GM18873 (cell line): ENCODE data around the gene RTN4RL2.
"Not testable (repeated sequence)": the region's sequence is repeated elsewhere in the genome, so short reads cannot be mapped to it uniquely, and the experiment has no call there.

Experiments used
- ATAC-seq: cut with Tn5 transposase; IDR thresholded peaks from one replicate; pipeline ENCODE4 v1.9.1; 2021; ENCODE audit warnings: mild to moderate bottlenecking, moderate library complexity, moderate number of reproducible peaks; ENCODE audit not compliant: unreplicated experiment, low FRiP score

The RTN4RL2 gene

GRCh38 chr11:57432149-57432561 is 28.2 kb upstream of the RTN4RL2 start:
- ATAC-seq, result no peak

- no peak for ATAC-seq
These were observed 27.6 kb upstream of the RTN4RL2 start for GRCh38 chr11:57432714-57433163.

- ATAC-seq, result no peak
These were observed 25.4 kb upstream of the RTN4RL2 start for GRCh38 chr11:57434640-57435546.

GRCh38 chr11:57436031-57436430 is 24.3 kb upstream of the RTN4RL2 start:
- no peak for ATAC-seq

DNA sequence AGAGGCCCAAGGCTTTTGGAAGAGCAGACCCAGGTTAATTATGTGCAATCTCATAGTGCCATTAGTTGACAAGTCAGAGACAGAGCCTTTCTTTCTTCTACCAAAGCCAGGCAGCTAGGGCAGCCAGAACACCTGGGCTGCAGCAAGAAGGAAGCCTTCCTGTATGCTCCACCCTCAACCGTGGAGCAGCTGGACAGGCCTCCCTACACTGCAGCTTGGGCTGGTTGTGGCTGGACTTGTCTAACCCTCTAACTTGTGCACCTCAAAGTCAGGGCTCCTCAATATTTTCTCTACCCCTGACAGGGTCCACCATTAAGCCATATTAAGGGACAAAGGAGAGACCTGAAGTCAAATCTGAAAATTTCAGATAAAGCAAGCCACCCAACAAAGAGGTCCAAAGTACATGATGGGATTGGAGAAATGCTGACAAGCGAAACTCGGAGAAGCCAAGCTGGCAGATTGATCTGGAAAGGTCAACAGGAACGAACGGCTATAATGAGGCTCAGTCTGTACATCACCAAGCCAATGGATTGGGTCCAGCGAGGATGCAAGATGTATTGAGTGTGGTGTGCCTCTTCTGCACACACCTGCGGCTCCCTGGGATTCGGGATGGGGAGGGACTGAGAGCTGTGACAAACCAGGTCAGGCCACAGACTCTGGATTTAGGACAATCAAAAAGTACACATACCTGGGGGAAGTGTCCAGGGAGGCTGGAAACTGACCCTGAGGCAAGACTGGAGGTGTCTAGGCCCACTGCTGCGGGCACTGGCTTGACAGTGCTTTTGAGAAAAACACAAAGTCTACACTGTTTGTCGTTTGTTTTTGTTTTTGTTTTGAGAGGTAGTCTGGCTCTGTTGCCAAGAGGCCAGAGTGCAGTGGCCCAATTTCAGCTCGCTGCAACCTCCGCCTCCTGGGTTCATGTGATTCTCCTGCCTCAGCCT is 21.7 kb upstream of the RTN4RL2 start:
- ATAC-seq, result no peak

DNA sequence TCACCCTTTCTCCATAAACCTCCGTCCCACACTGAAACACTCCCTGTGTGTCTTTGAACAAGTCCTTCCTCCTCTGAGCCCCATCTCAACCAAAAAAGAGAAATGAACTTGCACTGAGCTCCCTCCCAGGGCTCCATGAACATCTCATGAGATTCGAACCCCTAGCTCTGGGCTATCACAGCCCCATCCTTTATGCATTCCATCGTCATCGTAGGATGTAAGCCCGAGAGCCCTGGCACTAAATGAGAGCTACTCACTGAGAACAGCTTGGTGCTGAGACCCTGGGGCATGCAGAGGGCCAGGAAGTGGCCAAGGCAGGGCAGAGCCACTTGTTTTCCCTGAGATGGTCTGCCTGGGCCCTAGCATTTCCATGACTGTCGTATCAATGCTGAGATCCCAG is 20.5 kb upstream of the RTN4RL2 start:
- ATAC-seq, result no peak

DNA sequence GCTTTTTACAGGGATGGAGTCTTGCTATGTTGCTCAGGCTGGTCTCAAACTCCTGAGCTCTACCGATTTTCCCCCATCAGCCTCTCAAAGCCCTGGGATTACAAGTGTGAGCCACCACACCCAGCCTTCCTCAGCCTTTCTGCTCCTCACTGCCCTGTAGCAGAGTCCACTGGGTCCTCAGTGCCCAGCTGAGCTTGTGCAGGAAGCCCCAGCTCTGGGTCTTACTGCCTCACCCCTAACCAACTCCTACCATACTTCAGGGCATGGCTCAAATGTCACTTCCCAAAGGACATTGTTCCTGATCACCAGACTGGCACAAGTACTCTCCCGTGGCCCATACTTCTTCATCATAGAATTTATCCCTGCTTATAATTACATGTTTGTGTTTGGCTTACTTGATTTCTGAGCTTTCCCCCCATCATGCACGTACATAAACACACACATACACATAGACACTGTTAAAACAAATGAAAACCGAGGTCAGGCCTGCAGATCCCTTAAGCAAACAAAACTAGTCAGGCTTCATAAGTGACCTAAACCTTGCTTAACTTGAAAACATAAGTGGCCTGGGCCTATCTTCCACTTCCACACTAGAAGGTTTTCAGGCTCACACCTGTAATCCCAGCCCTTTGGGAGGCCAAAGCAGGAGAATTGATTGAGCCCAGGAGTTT is 19.4 kb upstream of the RTN4RL2 start:
- ATAC-seq, result no peak

GRCh38 chr11:57444362-57445121 is 15.8 kb upstream of the RTN4RL2 start:
- ATAC-seq, result no peak

DNA sequence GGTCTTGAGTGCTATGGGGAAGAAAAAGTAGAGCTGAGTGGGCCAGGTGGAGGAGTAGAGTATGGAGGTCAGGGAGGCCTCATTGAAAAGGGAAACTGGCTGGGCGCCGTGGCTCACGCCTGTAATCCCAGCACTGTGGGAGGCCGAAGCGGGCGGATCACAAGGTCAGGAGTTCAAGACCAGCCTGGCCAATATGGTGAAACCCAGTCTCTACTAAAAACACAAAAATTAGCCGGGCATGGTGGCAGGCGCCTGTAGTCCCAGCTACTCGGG is 15.3 kb upstream of the RTN4RL2 start:
- not testable (repeated sequence) for ATAC-seq

GRCh38 chr11:57446055-57446454 is 14.3 kb upstream of the RTN4RL2 start:
- no peak for ATAC-seq

DNA sequence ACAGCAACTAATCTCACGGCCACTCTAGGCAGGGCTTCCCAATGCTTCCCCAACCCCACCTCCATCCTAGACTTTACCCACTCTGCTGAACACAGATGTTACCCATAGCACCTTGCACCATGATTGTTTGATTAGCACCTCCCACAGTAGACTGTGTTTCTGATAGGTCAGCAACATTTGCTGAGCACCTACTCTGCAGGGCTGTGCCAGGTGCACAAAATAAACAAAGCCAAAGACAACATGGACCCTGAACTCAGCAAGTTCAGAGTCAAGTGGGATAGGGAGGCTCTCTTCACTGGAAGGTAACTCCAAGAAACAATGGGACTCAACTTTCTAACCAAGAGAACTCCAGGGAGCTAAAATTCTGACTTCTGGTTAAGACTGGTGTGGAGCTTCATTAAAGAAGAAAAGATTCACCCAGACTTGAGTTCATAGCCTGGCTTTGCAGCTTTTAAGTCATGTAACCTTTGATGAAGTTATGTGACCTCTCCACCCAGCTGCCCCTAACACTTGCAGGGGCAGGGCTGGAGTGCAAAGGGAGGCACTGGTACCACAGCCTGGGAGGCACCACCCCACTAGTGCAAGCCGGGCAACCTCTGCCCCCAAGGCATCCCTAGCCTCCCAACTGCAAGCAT is 6.7 kb upstream of the RTN4RL2 start:
- ATAC-seq, result no peak

DNA sequence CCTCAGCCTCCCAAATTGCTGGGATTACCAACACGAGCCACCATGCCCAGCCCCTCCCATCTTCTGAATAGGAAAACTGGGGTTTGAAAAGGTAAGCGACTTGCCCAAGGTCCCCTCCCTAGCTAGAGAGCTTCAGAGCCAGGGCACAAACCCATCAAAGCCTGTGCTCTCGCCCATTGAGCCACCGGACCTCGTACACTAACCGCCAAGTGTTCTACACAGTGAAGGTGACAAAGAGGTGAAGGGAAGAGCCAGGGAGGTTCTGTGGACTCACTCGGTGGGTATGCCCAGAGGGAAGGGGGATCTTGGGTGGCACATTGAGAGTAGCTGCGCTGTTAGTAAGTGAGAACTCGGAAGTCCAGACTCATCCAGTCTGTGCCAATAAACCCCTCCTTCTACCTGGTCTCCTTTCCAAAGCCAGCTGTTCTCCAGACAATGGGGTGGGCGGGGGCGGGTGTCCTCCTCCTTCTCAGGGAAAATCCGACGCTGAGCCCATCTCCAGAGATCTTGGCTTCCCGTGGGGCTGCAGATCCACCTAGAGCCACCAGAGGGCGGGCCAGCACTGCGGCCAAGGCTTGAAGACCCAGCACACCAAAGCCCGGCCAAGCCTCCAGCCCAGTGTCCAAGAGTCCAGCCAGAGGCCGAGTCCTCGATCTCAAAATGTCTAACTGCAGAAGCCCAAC is 3.2 kb upstream of the RTN4RL2 start:
- ATAC-seq, result peak; percentile 58

DNA sequence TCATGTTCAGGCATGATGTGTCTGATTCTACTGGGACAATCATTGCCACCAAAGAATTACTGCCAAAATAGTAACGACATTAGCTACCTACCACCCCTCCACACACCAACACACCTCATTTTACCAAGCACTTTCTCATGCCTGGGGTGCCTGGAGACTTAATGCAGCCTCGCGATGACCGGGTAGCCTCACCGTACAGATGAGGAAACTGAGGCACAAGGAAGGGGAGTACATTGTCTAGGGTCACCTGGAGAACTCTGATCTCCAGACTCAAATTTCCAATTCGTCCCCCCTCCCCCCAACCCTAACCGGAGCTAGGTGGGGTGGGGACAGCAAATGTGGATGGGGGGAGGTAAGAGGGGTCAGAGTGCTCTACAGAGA is 2.7 kb upstream of the RTN4RL2 start:
- ATAC-seq, result peak; percentile 12

GRCh38 chr11:57458060-57458409 is 2.3 kb upstream of the RTN4RL2 start:
- ATAC-seq, result no peak

- ATAC-seq, result no peak
These were observed 1.7 kb upstream of the RTN4RL2 start for GRCh38 chr11:57458410-57459163.

DNA sequence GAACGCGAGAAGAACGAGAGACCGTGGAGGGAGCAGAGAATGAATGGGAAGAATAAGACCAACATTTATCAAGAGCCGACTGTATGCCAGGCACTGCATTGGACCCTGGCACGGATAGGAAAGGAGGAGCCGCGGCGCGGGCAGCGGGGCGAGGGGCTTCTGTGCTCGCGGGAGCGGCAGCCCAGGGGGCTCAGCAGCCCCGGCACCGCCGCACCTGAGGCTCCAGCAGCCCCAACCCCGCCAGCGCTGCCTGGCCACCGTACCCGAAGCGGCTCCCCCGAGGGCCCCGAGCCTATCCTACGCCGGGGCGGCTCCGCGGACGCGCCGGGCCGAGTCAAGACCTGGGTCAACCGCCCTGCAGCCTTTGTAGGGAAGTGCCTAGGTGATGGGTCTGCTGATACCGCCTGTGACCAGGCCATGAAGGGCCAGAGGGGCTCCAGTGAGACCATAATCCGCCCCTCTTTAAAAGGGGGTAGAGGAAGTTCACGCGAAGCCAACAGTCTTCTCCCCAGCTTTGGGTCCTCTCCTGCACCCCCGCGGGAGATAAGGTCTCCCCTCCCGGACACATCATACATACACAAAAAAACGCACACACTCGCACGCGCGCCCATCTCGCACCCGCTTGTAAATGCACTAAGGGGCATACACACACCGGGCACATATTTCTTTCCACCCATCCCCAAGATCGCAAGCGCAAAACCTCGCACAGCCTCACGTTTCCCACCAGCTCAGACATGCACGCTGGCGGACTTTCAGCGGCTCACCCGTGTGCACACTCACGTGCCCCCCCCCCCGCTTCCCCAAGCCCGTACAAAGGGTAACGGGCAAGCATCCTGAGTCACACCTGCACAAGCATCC is 935 bp upstream of the RTN4RL2 start:
- ATAC-seq, result no peak
